ENCODE results near the gene PARL. TPM values are rescaled to one million over a fixed set of nuclear protein-coding genes. Genes with fewer than 3 reads are reported as not detected.

The PARL gene
- total and polyA plus RNA-seq, 2 of the 8 experiments (the other 6 are each of a cell fraction or from before 2014, with no cell fraction given) = 62.7 to 85.0 TPM

GRCh38 chr3:183895296-183895695 is 10.6 kb upstream of the PARL start:
- H2AK5ac ChIP-seq (ENCODE audit: low read depth, low read length) = no peak overlapping the region
- no peak overlapping the region for H2BK5ac ChIP-seq (ENCODE audit: low read depth, low read length)
- no peaks in the 10 kb centered on the region for H3K9me3 ChIP-seq (ENCODE audit: insufficient read depth in 2 of 2, low read depth in 1 of 2, low read length in 1 of 2)
- H3K79me1 ChIP-seq (ENCODE audit: low read depth, low read length) = no peaks in the 10 kb centered on the region
- no peak overlapping the region for H2BK12ac ChIP-seq (ENCODE audit: low read depth, low read length)
- ChIA-PET CTCF (ENCODE audit: partially characterized antibody) (interaction anchor here (0.6 to 6.4 kb wide), 50 partner anchors 10 to 1719 kb away, joined by 3 to 53 read pairs (median 4); partner anchors contain the start of genes ABCC5, CLCN2, EIF2B5 and POLR2H), POLR2A (ENCODE audit: partially characterized antibody) (interaction anchor here (2.2 kb wide), 1 partner anchor 123 kb away, joined by 9 read pairs; the partner anchor contains the start of gene ABCC5)
- H4K20me1 ChIP-seq (replicated peaks in 1 of 2; ENCODE audit: control insufficient read depth in 1 of 2, insufficient read depth in 2 of 2, low read length in 2 of 2) = no peaks in the 10 kb centered on the region
- no peak overlapping the region for H3K4me3 ChIP-seq (ENCODE audit: extremely low read depth in 1 of 4, insufficient read depth in 2 of 4, low read depth in 3 of 4, low read length in 4 of 4)
- H3K4me2 ChIP-seq (ENCODE audit: insufficient read depth in 1 of 2, low read depth in 2 of 2, low read length in 2 of 2) = no peak overlapping the region
- no peaks in the 10 kb centered on the region for H3K27me3 ChIP-seq (replicated peaks in 1 of 4; ENCODE audit: control insufficient read depth in 3 of 4, extremely low read depth in 1 of 4, insufficient read depth in 3 of 4, low read length in 3 of 4)
- H2BK15ac ChIP-seq (ENCODE audit: low read length) = no peak overlapping the region
- no peak overlapping the region for H2BK120ac ChIP-seq (replicated peaks; ENCODE audit: low read depth, low read length)
- no peaks in the 10 kb centered on the region for H3K36me3 ChIP-seq (ENCODE audit: control insufficient read depth in 2 of 4, insufficient read depth in 4 of 4, low read length in 3 of 4)
- no peak overlapping the region for H3K27ac ChIP-seq (ENCODE audit: low read depth, low read length)
- H3K18ac ChIP-seq (ENCODE audit: extremely low read depth, low read length) = no peak overlapping the region
- no peak overlapping the region for H2AFZ ChIP-seq (ENCODE audit: low read length)
- H3K56ac ChIP-seq (replicated peaks; ENCODE audit: insufficient read length, low read depth, low read length) = no peak overlapping the region
- H3K23ac ChIP-seq (ENCODE audit: insufficient read length) = no peak overlapping the region
- H3K4ac ChIP-seq (replicated peaks; ENCODE audit: insufficient read length, low read depth, low read length) = no peak overlapping the region
- H4K91ac ChIP-seq (replicated peaks; ENCODE audit: insufficient read length, low read length) = no peak overlapping the region
- no peak overlapping the region for H3K9ac ChIP-seq (replicated peaks in 1 of 4; ENCODE audit: extremely low read depth in 1 of 4, low read depth in 3 of 4, low read length in 3 of 4)
- H3K23me2 ChIP-seq (ENCODE audit: low read depth, low read length) = no peaks in the 10 kb centered on the region
- FAIRE-seq = no peak
- no peak overlapping the region for H2BK20ac ChIP-seq (ENCODE audit: low read length)
- H4K5ac ChIP-seq (ENCODE audit: insufficient read length, low read depth, low read length) = no peak overlapping the region
- 44% methylated on average over 5 of the region's 5 CpGs; no CpG with 5 or more reads in 1 of the 2 experiments for WGBS, 2 experiments (ENCODE audit: extremely low coverage in 1 of 2, insufficient coverage in 1 of 2, insufficient read length in 1 of 2, insufficient replicate concordance in 2 of 2, low coverage in 1 of 2, low lambda C conversion rate in 2 of 2, missing lambda C conversion rate in 1 of 2)
- H3K14ac ChIP-seq (ENCODE audit: insufficient read length) = no peak overlapping the region
- peaks cover 0 to 3% (median 0%) of the 10 kb centered on the region in 4 experiments; a peak in 3 of 7 replicates for H3K4me1 ChIP-seq (replicated peaks in 1 of 4; ENCODE audit: control insufficient read depth in 3 of 4, insufficient read depth in 4 of 4, low read length in 3 of 4)
- no peaks in the 10 kb centered on the region for H3K79me2 ChIP-seq (ENCODE audit: control insufficient read depth in 1 of 2, insufficient read depth in 2 of 2, low read length in 2 of 2)
- DNase-seq (ENCODE audit: low read depth in 1 of 2, low spot score in 2 of 2) = no peak
- H4K8ac ChIP-seq (ENCODE audit: extremely low read depth, insufficient read depth, low read length) = no peak overlapping the region
- no peak for TF ChIP-seq RBBP5 (IDR thresholded peaks at IDR 0.05; ENCODE audit: borderline replicate concordance, low read depth, low read length)
- TF ChIP-seq RAD21 (IDR thresholded peaks at IDR 0.05 in 1 of 2, conservative IDR thresholded peaks at IDR 0.05 in 1 of 2; ENCODE audit: low read depth in 2 of 2, low read length in 2 of 2) = peak; percentile 88 to 93
- TF ChIP-seq, protein P1, sequence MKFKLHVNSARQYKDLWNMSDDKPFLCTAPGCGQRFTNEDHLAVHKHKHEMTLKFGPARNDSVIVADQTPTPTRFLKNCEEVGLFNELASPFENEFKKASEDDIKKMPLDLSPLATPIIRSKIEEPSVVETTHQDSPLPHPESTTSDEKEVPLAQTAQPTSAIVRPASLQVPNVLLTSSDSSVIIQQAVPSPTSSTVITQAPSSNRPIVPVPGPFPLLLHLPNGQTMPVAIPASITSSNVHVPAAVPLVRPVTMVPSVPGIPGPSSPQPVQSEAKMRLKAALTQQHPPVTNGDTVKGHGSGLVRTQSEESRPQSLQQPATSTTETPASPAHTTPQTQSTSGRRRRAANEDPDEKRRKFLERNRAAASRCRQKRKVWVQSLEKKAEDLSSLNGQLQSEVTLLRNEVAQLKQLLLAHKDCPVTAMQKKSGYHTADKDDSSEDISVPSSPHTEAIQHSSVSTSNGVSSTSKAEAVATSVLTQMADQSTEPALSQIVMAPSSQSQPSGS (IDR thresholded peaks at IDR 0.05; ENCODE audit: low read length) = no peak
- no peak for TF ChIP-seq YY1 (IDR thresholded peaks at IDR 0.05; ENCODE audit: low read depth, low read length)
- no peak for TF ChIP-seq JUND (IDR thresholded peaks at IDR 0.05; ENCODE audit: low read length)
- no peak for TF ChIP-seq CTBP2 (IDR thresholded peaks at IDR 0.05; ENCODE audit: borderline replicate concordance, insufficient read depth, insufficient read length, low read length)
- TF ChIP-seq E2F6 (IDR thresholded peaks at IDR 0.05) = no peak
- no peak for TF ChIP-seq NRF1 (IDR thresholded peaks at IDR 0.05; ENCODE audit: low read depth, low read length)

Measured in H1 (cell line).